Activated CD8-positive, alpha-beta memory T cell treated with anti-CD3 and anti-CD28 coated beads, Interleukin-2, amount 50 U/mL, for 24 hours (primary cell): Measurements from ENCODE around the gene ARAP3.
A peak's percentile ranks its signal among the peaks of the same experiment; 100 is the strongest.

Experiments
- DNase-seq: peaks from one replicate; pipeline ENCODE4 v3.0.0-alpha.2; 2020; ENCODE audit errors: extremely low read depth

The ARAP3 gene

GRCh38 chr5:141697586-141697985, 15.6 kb upstream of the ARAP3 start:
- no peak for DNase-seq

DNA sequence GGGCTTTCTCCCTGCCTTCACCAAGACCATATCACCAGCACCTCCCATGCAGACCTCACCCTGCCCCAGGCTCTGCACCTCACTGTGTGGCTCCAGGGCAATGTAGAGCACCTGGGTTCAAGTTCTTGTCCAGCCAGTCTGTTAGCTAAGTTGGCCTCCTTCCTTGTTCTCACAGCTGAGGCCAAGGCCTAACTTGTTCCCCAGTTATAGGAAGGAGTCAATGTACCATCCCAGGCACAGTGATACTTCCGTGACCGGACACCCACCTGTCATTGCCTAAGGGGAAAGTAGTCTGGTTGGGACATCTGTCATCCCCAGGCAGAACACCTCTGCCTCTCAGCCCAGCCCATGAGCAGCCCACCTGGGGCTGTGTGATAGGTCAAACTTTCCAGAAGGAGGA, 14.4 kb upstream of the ARAP3 start:
- no peak for DNase-seq

DNA sequence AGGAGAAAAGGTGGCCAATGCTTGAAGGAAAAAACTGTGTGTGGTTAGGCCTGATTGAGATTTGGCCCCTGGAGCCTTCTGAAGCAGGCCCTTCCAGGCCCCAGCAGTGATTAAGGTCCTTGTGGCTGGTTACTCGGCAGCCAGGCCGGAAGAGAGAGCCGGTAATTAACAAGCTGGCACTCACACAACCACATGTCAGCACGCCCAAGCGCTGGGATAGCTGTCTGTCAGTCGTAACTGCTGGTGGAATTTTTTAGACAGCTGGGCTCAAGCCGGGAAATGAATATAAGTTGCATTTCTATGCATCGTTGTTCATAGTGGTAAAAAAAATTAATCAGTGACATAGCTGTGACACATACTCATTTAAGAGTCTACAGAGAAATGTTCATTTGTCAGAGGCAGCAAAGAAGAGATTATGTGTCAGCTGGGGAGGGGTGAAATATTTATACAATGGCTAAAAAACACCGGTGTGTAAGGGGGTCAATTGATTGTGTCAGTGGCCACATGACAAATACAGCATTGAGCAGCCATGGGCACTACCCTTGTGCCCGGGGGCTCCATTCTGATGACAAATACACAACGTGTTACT, 13.7 kb upstream of the ARAP3 start:
- DNase-seq: no peak

GRCh38 chr5:141694479-141694878, 12.4 kb upstream of the ARAP3 start:
- no peak for DNase-seq

DNA sequence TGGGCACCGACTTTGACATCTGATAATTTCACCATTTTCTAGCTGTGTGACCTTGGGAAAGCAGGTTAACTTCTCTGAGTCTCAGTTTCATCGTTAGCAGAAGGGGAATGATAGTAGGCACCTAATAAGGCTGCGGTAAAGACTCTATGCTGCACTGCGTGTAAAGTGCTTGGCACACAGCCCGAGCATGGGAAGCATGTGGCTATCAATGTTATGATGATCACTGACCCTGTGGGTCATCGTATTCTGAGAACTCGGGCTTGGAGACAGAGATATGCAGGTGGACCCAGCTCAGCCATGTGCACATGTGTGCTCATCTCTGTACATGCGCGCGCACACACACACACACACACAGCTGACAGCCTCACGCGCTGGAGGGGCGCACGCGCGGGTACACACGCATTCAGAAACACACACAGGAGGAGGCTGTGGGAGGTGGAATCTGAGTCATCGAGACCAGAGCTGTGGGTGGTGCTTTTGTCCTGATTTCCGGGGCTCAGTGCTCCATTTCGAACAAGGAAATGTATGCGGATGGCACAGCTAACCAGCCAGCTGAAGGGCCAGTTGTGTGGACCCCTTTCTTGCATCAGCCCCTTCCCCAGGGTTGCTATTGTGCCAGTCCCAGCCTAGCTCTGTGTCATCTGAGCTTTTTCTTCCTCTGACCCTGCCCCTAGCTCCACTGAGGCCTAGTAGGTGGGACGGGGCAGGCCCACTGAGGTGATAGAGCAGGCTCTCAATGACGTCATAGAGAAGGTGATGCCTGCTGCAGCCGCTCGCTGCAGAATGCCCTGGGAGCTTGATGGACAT, 11.1 kb upstream of the ARAP3 start:
- DNase-seq: peak; percentile 47

- DNase-seq: no peak
Observed at GRCh38 chr5:141692533-141692888, 10.5 kb upstream of the ARAP3 start.

GRCh38 chr5:141691867-141692532, 10.0 kb upstream of the ARAP3 start:
- peak; percentile 63 for DNase-seq

DNA sequence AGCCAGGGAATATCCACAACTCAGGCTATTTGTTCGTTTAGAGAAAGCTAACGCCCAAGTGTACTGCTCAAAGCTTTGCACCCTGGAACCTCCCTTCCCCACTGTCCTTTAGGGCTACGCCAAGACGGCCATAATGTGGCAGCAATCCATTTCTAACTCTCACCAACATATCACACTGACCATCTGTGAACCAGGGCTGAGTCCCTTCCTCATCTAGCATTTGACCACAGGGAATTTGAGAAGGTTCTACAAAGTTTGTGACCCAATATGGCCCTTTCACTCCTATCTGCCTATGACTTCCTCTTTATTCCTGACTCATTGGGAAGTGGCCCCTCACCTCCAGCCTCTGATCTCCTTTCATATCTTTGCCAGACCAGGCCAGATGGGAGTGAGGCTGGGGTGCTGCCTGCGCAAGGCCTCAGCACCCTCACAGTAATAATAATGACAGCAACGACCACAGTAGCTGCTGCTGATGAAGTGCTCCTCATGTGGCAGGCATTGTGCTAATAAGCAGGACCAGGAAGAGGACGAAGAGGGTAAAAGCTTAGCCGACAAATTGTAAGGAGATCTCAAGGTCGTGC, 9.3 kb upstream of the ARAP3 start:
- no peak for DNase-seq

DNA sequence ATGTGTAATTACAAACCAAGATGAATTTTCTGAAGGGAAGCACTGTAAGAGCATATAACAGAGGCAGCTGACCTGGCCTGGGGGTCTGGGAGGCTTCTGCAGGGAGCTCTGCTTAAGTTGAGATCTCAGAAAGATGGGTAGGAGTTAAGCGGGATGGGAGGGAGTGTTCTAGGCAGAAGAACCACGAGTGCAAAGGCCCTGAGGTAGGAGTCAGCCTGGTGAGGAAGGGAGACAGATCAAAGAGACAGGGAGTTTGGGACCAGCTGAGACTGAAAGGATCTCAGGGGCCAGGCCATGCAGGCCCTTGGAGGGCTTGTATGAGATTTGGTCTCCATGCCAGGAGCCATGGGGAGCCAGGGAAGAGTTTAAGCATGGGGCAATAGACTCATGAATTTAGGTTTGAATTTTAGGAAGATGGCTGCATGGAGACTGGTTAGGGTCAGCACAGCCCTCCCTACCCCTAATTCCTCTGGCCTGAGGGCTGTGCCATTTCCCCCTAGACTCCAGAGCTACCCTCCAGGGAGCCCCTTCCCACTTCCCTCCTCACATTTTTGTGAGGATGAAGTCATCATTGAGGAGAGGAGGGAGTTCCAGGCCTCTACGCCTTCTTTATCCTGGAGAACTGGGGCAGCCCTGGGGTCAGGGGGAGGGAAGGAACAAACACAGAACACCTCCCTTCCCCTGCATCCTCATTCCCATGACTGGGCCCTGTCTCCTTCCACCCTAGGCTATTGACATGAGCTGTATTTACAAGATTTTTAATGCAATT, 4.8 kb upstream of the ARAP3 start:
- DNase-seq: no peak

- DNase-seq: no peak
Observed at GRCh38 chr5:141685591-141685990, 3.6 kb upstream of the ARAP3 start.

DNA sequence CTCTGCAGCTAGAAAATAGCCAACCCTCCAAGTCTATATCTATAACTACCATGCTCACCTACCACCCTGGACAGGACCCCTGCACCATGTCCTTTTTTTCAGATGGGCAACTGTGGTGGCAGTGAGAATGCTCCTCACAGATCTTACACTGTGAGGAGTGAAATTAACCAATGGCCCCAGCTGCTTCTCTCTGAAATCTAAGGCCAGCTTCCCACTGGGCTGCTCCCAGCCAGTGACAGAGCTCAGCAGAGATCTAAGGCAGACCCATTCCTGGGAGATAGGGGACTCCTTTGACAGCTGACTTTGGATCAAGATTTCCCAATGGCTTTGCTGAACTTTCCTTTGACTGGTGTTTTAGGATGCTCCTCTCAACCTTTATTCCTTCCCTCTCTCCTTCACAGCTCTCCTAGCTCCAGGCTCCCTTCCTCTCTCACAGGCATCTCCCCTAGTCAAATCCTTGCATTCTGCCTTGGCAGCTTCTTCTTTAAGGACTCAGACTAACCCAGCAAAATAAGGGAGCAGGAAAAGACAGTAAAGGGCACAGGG, 1.6 kb upstream of the ARAP3 start:
- DNase-seq: no peak

GRCh38 chr5:141681295-141681694, 735 bp downstream of the ARAP3 start:
- DNase-seq: no peak

DNA sequence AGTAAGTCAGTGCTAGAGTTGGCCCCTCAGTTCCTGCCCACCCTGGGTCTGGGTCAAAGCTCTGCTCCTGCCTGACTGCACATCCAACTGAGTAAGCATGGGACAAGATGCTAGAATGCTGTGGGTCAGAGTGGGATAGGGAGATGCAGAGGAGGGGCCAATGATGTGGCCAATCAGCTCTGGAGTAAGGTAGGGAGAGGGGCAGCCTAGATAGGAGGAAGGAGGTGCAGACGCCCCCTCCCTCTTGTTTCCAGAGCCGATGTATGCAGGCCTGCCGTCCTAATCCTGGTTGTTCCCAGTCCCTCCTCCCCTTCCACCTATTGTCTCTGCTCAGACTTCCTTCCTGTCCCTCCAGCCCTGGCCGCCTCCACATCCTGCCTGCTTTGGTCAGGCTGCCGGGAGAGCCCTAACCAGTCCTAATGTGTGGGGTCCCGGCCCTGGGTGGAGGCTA, 1.3 kb downstream of the ARAP3 start:
- no peak for DNase-seq

GRCh38 chr5:141680178-141680577, 1.9 kb downstream of the ARAP3 start:
- no peak for DNase-seq

DNA sequence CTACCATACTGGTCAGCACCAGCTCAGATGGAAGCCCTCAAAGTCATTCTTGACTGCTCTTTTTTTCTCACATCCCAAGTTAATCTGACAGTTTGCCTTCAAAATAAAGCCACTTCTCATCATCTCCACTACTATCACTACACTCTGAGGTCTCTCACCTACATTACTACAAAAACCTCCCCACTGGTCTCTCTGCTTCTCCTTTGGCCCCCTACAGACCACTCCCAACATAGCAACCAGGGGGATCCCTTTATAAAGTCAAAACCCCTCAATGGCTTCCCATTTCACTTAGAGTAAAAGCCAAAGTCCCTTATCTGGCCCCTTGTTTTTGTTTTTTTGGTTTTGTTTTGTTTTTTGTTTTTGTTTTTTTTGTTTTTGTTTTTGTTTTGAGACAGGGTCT, 4.6 kb downstream of the ARAP3 start:
- no peak for DNase-seq

DNA sequence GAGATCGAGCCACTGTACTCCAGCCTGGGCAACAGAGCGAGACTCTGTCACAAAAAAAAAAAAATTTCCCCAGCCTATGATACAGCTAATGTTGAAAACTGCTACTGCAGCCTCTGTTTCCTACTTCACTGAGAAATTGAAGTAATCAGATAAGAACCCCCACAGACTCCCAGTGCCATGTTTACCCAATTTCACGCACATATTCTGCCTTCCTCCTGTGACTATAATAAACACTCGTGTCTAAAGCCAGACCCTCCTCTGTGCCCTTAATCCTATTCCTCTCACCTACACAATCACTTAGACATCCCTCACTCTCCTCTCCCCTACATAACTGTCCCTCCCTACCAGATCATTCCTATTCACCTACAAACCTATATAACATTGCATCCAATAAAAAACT, 6.4 kb downstream of the ARAP3 start:
- no peak for DNase-seq

DNA sequence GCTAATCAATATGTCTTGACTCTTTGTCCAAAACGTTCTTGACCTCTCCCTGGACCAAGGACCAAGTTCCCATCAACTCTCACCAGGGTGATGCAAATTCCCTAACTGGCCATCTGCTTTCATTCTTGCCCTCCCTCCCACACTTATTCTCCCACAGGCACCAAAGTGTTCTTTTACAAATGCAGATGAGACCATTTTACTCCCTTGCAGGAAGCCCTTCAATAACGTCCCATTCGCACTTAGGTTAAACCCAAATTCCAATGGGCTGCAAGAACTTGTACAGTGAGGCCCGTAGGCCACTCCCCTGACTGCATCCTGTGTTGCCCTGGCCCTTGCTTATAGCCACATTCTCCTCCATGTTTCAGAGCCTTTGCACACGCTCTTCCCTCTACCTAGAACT, 7.3 kb downstream of the ARAP3 start:
- DNase-seq: no peak

GRCh38 chr5:141672841-141673813, 8.9 kb downstream of the ARAP3 start:
- DNase-seq: no peak

GRCh38 chr5:141672071-141672840, 9.8 kb downstream of the ARAP3 start:
- no peak for DNase-seq

GRCh38 chr5:141669520-141669919, 12.5 kb downstream of the ARAP3 start:
- no peak for DNase-seq
